ACHN (cell line): Measurements from ENCODE around the gene COL26A1.

Source experiments
- DNase-seq: peaks from one replicate; pipeline ENCODE4 v3.0.0-alpha.2; 2015
- in situ Hi-C: cut with HindIII; loops from 2 replicates; pipeline ENCODE4 v1.10.0; 2017; ENCODE audit warnings: low sequenced_read_pairs, low pct_ligation_motif_present, low pct_unique_long_range_greater_than_20kb

Gene COL26A1

GRCh38 chr7:101538596-101539459 is 176.2 kb downstream of the COL26A1 start:
- in situ Hi-C loops = no loop called here

GRCh38 chr7:101539784-101540183 is 177.1 kb downstream of the COL26A1 start:
- in situ Hi-C loops = no loop called here
- no peak for DNase-seq

More at GRCh38 chr7:101538596-101539459, 176.2 kb downstream of the COL26A1 start:
- peak; percentile 70 for DNase-seq

GRCh38 chr7:101542527-101543241 is 180.0 kb downstream of the COL26A1 start:
- in situ Hi-C loops = no loop called here

GRCh38 chr7:101543242-101543766 is 180.6 kb downstream of the COL26A1 start:
- no peak for DNase-seq
- in situ Hi-C loops = no loop called here

More at GRCh38 chr7:101542527-101543241, 180.0 kb downstream of the COL26A1 start:
- DNase-seq = peak; percentile 73

- DNase-seq = no peak
- in situ Hi-C loops = no loop called here
Measured at GRCh38 chr7:101543846-101544245, 181.2 kb downstream of the COL26A1 start.

GRCh38 chr7:101545441-101546190 is 182.9 kb downstream of the COL26A1 start:
- no peak for DNase-seq
- in situ Hi-C loops = no loop called here

- no peak for DNase-seq
- in situ Hi-C loops = no loop called here
Measured at GRCh38 chr7:101546308-101546936, 183.7 kb downstream of the COL26A1 start.

GRCh38 chr7:101547022-101547915 is 184.6 kb downstream of the COL26A1 start:
- DNase-seq = no peak
- in situ Hi-C loops = no loop called here

- no peak for DNase-seq
- in situ Hi-C loops = no loop called here
Measured at GRCh38 chr7:101547916-101548661, 185.4 kb downstream of the COL26A1 start.

- DNase-seq = no peak
- in situ Hi-C loops = no loop called here
Measured at GRCh38 chr7:101549734-101550133, 187.1 kb downstream of the COL26A1 start.

GRCh38 chr7:101550641-101551541 is 188.2 kb downstream of the COL26A1 start:
- in situ Hi-C loops = no loop called here
- no peak for DNase-seq

- DNase-seq = no peak
- in situ Hi-C loops = no loop called here
Measured at GRCh38 chr7:101553018-101553770, 190.5 kb downstream of the COL26A1 start.

GRCh38 chr7:101553771-101554445 is 191.2 kb downstream of the COL26A1 start:
- in situ Hi-C loops = no loop called here
- no peak for DNase-seq

GRCh38 chr7:101554584-101555268 is 192.1 kb downstream of the COL26A1 start:
- in situ Hi-C loops = no loop called here
- no peak for DNase-seq
